ENCODE data around the gene LRAT.

The LRAT gene

GRCh38 chr4:154744341-154744926, 634 bp downstream of the LRAT start:
- no peak overlapping the region for H3K27ac ChIP-seq
- no peak for DNase-seq (ENCODE audit: low spot score)
- CTCF ChIA-PET: interaction anchor here (0.5 to 1.2 kb wide), 5 partner anchors 8 to 1808 kb away, joined by 3 to 7 read pairs (median 4); no protein-coding TSS in a partner anchor
- POLR2A ChIA-PET (ENCODE audit: low non-redundant PET): interaction anchor here (0.7 kb wide), 1 partner anchor 1965 kb away, joined by 3 read pairs; the partner anchor contains the start of gene TIGD4
- TF ChIP-seq CTCF (conservative IDR thresholded peaks at IDR 0.05; ENCODE audit: low read depth): no peak

- CTCF ChIA-PET: no interaction called here
- no peak for DNase-seq (ENCODE audit: low spot score)
- POLR2A ChIA-PET (ENCODE audit: low non-redundant PET): no interaction called here
Observed at GRCh38 chr4:154757713-154758112, 13.9 kb downstream of the LRAT start.

GRCh38 chr4:154760895-154761294, 17.1 kb downstream of the LRAT start:
- CTCF ChIA-PET: no interaction called here
- no peak for TF ChIP-seq CTCF (conservative IDR thresholded peaks at IDR 0.05; ENCODE audit: low read depth)

More at GRCh38 chr4:154757713-154758112, 13.9 kb downstream of the LRAT start:
- TF ChIP-seq CTCF (conservative IDR thresholded peaks at IDR 0.05; ENCODE audit: low read depth): no peak
- no peak overlapping the region for H3K27ac ChIP-seq

GRCh38 chr4:154778264-154778663, 34.5 kb downstream of the LRAT start:
- CTCF ChIA-PET: interaction anchor here (0.6 to 1.3 kb wide), 3 partner anchors 91 to 219 kb away, joined by 3 to 9 read pairs (median 5); no protein-coding TSS in a partner anchor
- no peak overlapping the region for H3K27ac ChIP-seq
- POLR2A ChIA-PET (ENCODE audit: low non-redundant PET): no interaction called here
- TF ChIP-seq CTCF (conservative IDR thresholded peaks at IDR 0.05; ENCODE audit: low read depth): no peak
- DNase-seq (ENCODE audit: low spot score): no peak

More at GRCh38 chr4:154760895-154761294, 17.1 kb downstream of the LRAT start:
- POLR2A ChIA-PET (ENCODE audit: low non-redundant PET): no interaction called here
- H3K27ac ChIP-seq: no peak overlapping the region
- DNase-seq (ENCODE audit: low spot score): no peak

GRCh38 chr4:154779362-154779947, 35.7 kb downstream of the LRAT start:
- DNase-seq (ENCODE audit: low spot score): peak; percentile 58
- no peak overlapping the region for H3K27ac ChIP-seq
- peak; percentile 68 for TF ChIP-seq CTCF (conservative IDR thresholded peaks at IDR 0.05; ENCODE audit: low read depth)
- ChIA-PET POLR2A (ENCODE audit: low non-redundant PET) (no interaction called here), CTCF (interaction anchor here (0.6 to 1.5 kb wide), 4 partner anchors 92 to 150 kb away, joined by 3 to 14 read pairs (median 6); no protein-coding TSS in a partner anchor)

GRCh38 chr4:154781126-154781982, 37.6 kb downstream of the LRAT start, which contains the start of gene RBM46:
TSS of gene RBM46 (plus strand) at chr4:154781272. CDS start at chr4:154796753, 15,481 bp downstream.
- POLR2A ChIA-PET (ENCODE audit: low non-redundant PET): no interaction called here
- H3K27ac ChIP-seq: no peak within 1 kb of the TSS
- CTCF ChIA-PET: interaction anchor here (0.8 to 1.5 kb wide), 3 partner anchors 94 to 144 kb away, joined by 3 to 14 read pairs (median 4); no protein-coding TSS in a partner anchor
- TF ChIP-seq CTCF (conservative IDR thresholded peaks at IDR 0.05; ENCODE audit: low read depth): no peak
- DNase-seq (ENCODE audit: low spot score): no peak

Data from RWPE1 (cell line).